Measurements from ENCODE around the gene TNIK.

GRCh38 chr3:171123915-171124314 is 336.3 kb downstream of the TNIK start:
- TF ChIP-seq TAF1 (IDR thresholded peaks at IDR 0.05; ENCODE audit: low read depth, low read length) (no peak), POLR2AphosphoS5 (IDR thresholded peaks at IDR 0.05; ENCODE audit: low read depth, low read length) (no peak), POLR2A (IDR thresholded peaks at IDR 0.05; ENCODE audit: low read depth, low read length) (no peak), SPI1 (IDR thresholded peaks at IDR 0.05; ENCODE audit: low read depth, low read length) (no peak), PAX5 (IDR thresholded peaks at IDR 0.05; ENCODE audit: insufficient read depth, low read length, severe bottlenecking) (no peak), POU2F2 (IDR thresholded peaks at IDR 0.05; ENCODE audit: low read depth, low read length) (no peak)

Data from GM12891 (cell line).